GM12873 (cell line): ENCODE results near the gene LONRF2.

Source experiments
- TF ChIP-seq, protein P1 (sequence below): IDR thresholded peaks from 2 replicates; pipeline ENCODE4 v1.5.1; 2012; ENCODE audit warnings: low read depth, mild to moderate bottlenecking, moderate library complexity, low read length, control low read depth; ENCODE audit not compliant: insufficient read depth; ENCODE audit errors: missing control alignments

Gene LONRF2

GRCh38 chr2:100294162-100294497 is 28.2 kb downstream of the LONRF2 start:
- TF ChIP-seq, protein P1, sequence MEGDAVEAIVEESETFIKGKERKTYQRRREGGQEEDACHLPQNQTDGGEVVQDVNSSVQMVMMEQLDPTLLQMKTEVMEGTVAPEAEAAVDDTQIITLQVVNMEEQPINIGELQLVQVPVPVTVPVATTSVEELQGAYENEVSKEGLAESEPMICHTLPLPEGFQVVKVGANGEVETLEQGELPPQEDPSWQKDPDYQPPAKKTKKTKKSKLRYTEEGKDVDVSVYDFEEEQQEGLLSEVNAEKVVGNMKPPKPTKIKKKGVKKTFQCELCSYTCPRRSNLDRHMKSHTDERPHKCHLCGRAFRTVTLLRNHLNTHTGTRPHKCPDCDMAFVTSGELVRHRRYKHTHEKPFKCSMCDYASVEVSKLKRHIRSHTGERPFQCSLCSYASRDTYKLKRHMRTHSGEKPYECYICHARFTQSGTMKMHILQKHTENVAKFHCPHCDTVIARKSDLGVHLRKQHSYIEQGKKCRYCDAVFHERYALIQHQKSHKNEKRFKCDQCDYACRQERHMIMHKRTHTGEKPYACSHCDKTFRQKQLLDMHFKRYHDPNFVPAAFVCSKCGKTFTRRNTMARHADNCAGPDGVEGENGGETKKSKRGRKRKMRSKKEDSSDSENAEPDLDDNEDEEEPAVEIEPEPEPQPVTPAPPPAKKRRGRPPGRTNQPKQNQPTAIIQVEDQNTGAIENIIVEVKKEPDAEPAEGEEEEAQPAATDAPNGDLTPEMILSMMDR = no peak

GRCh38 chr2:100293341-100294161 is 28.8 kb downstream of the LONRF2 start:
- TF ChIP-seq, protein P1 = no peak

DNA sequence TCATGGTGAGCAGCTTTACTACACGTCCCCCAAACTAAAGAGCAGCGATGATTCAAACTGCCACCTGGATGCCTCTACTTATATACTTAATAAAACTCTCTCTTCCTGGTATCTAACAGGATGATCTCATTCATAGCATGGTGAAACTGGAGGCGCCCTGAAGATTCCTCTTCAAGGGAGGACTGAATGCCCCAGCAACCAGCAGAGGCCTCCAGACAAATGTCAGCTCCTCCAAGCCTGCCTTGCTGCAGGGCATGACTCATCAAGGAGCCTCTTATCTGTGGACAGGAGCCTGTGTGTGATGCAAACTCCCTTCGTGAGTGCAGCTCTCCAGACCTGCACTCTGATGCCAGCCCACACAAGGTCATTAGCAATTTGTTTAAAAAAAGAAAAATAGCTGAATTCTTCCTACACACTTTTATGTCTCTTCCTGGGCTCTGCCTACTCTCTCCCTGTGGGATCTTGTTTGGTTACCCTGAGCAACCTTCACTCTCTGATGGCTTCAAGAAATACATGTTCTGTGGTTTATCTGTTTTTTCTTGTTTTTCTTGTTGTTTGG is 30.2 kb downstream of the LONRF2 start:
- TF ChIP-seq, protein P1 = no peak

DNA sequence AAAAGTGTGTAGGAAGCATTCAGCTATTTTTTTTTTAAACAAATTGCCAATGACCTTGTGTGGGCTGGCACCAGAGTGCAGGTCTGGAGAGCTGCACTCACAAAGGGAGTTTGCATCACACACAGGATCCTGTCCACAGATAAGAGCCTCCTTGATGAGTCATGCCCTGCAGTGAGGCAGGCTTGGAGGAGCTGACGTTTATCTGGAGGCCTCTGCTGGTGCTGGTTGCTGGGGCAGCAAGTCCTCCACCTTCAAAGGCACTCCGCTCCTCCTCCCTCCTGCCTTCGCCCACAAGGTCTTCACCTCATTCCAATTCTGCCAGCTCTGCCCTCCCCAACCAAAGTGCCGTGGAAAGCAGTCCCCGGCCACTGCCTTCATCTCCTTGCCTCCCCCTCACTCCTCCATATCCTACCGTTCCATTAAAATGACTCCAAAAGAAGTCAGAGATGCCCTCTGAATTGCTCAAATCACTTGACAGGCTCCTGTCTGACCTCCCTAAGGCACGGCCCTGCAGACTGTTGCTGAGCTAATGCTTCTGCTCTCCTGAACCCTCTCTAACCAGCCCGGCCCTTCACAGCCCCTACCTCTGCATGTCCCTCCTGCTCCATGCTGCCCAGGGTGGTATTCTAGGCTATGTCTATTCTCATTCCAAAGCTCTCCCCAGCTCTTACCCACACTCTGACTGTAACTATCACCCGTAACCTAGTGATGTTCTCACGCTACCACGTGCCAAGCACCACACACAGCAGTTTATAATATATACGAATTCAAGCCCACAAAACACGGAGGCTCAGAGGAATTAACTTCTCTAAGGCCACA is 30.9 kb downstream of the LONRF2 start:
- TF ChIP-seq, protein P1 = no peak

- TF ChIP-seq, protein P1 = no peak
Observed at GRCh38 chr2:100290718-100291151, 31.6 kb downstream of the LONRF2 start.

DNA sequence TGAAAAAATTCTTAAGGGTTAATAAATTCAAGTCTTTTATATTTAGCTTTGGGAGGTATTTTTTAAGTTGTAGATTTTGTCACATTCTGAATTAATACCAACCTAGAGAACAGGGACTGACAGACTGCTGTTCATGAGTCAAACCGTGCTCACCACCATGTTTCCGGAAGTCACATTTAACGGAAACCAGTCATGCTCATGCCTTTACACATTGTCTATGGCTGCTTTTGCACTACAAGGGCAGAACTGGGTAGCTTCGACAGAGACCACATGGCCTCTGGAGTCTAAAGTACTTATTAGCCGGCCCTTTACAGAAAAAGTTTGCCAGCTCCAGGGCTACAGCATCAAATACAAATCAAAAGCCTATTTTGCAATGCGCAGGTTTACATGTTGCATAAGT is 33.3 kb downstream of the LONRF2 start:
- TF ChIP-seq, protein P1 = no peak

DNA sequence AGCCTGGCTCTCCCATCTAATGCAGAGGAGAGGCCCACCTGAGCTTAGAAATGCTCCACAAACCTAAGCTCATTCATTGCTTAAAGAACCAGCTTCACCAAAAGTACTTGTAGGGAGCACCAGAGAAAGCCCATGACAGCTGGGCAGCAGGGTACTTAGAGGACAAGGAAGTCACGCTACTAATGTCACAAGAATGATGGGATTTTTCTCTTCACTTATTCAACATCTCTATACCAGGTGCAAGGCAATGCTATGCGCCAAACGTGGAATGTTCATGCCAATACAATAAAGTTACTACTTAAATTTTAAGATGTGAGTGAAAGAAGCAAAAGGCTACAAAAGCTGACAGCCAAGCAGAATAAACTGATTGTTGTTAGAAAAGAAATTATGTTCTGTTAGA is 36.0 kb downstream of the LONRF2 start:
- TF ChIP-seq, protein P1 = no peak
